Mesodermal cell (in vitro differentiated cells): ENCODE data around the gene RGMA.

Source experiments
- H3K27ac ChIP-seq: 2 replicates; pipeline ENCODE4 v1.7.0; 2013; ENCODE audit warnings: mild to moderate bottlenecking, low read depth, low read length, moderate library complexity; ENCODE audit not compliant: severe bottlenecking
- H3K36me3 ChIP-seq: 2 replicates; pipeline ENCODE4 v1.7.1; 2013; ENCODE audit warnings: mild to moderate bottlenecking, low read length, moderate library complexity; ENCODE audit not compliant: control insufficient read depth, insufficient read depth
- H3K4me1 ChIP-seq: one replicate; pipeline ENCODE4 v1.7.1; 2013; ENCODE audit warnings: mild to moderate bottlenecking, low read length; ENCODE audit not compliant: insufficient read depth, control insufficient read depth, poor library complexity, severe bottlenecking
- H3K4me3 ChIP-seq: 2 replicates; pipeline ENCODE4 v1.7.0; 2013; ENCODE audit warnings: low read length, control low read depth, mild to moderate bottlenecking; ENCODE audit not compliant: insufficient read depth, poor library complexity, severe bottlenecking; ENCODE audit errors: extremely low read depth
- H3K9me3 ChIP-seq: 2 replicates; pipeline ENCODE4 v1.7.1; 2013; ENCODE audit warnings: mild to moderate bottlenecking, low read length, moderate library complexity; ENCODE audit not compliant: control insufficient read depth
- WGBS, 2 experiments: methylation state at CpG; one replicate each; pipeline ENCODE4 v1.1.5; 2013; ENCODE audit warnings: missing lambda C conversion rate in 2 of 2; ENCODE audit not compliant: insufficient coverage in 2 of 2; 5-methylcytosine and 5-hydroxymethylcytosine counted together

Gene RGMA

DNA sequence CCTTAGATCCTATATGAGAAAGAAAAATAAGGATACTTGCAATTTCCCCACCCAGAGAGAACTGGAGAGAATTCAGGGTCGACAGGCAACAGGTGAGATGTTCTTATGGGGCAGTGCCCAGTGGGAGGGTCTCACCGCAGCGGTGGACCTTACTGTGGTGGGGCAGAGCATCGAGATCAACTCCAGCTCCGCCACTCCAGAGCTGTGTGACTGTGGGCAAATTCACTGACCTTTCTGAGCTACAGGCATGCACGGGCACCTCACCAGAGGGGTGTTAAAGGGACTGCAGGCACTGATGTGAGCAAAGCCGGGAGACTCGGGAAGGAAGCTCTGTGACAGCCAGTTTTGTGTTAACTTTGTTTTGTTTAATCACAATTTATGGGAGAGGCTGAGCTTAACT is 30.9 kb downstream of the RGMA start:
- peaks cover 4% of the 10 kb centered on the region for H3K4me1 ChIP-seq
- 85 to 94% methylated on average over 5 to 8 of the region's 8 CpGs for WGBS, 2 experiments
- no peak overlapping the region for H3K4me3 ChIP-seq

DNA sequence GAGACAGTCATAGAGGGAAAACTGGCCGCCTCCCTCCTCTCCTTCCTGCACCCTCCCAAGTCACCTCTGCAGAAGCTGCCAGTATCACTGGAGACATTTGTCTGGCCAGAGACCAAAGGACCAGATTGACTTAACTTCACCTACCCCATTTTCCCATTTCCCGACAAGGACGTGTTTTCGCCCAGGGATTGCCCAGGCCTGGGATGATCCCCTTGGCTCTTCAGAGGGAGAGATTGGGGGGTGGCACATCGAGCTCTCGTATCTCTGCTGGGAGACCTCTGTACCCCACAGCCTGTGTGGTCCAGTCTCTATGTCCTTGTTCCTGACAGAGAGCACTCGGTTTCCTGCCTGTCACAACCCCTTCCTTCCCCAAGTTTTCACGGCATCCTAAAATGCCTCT is 31.4 kb downstream of the RGMA start:
- H3K9me3 ChIP-seq = no peaks in the 10 kb centered on the region
- WGBS, 2 experiments = 89 to 94% methylated on average over 5 to 6 of the region's 8 CpGs
- H3K27ac ChIP-seq = no peak overlapping the region
- no peak overlapping the region for H3K4me3 ChIP-seq
- peaks cover 2% of the 10 kb centered on the region for H3K4me1 ChIP-seq
- no peaks in the 10 kb centered on the region for H3K36me3 ChIP-seq

More for the DNA sequence above, 30.9 kb downstream of the RGMA start:
- H3K9me3 ChIP-seq = no peaks in the 10 kb centered on the region
- H3K36me3 ChIP-seq = no peaks in the 10 kb centered on the region
- no peak overlapping the region for H3K27ac ChIP-seq

DNA sequence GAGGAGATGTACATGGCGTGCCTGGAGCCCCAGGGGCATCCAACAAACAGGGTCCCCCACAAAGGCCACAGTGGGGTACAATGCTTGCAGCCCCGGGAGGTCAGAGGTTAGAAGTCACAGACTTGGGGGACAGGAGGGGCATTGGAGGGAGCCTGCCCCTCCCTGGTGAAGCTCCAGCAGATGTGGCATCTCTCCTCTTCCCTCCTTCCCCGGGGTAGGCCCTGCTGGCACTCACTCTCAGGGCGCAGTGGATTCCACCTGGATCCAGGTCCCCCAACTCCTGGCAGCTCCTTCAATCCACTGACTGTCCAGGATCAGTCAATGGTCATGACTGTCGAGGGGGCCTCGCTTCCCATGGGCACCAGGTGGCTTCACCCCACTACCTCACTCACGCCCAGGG is 32.2 kb downstream of the RGMA start:
- Histone ChIP-seq H3K9me3 (no peaks in the 10 kb centered on the region), H3K36me3 (no peaks in the 10 kb centered on the region), H3K4me3 (no peak overlapping the region), H3K4me1 (no peaks in the 10 kb centered on the region), H3K27ac (no peak overlapping the region)
- WGBS, 2 experiments = 72 to 96% methylated on average over 3 of the region's 7 CpGs

DNA sequence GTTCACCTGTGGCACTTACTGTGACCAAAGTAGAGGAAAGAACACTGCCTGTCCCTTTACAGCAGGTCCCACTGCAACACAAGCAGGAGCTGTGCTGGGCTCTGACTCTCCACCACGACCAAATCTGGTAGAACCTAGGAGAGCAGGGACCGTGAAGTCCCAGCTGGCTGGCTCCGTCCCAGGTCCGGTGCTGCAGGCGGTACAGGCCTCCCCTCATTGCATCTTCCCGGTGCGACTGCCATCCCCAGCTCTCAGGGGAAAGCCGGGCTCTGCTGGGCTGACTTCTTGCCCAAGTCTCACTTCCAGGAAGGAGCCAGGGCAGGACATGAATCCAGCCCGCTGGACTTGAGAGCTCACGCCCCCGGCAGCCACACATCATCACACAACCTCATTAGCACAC is 33.8 kb downstream of the RGMA start:
- H3K36me3 ChIP-seq = no peaks in the 10 kb centered on the region
- no peak overlapping the region for H3K4me3 ChIP-seq
- H3K9me3 ChIP-seq = no peaks in the 10 kb centered on the region
- no peak overlapping the region for H3K27ac ChIP-seq
- 90 to 96% methylated on average over 7 to 11 of the region's 11 CpGs for WGBS, 2 experiments
- H3K4me1 ChIP-seq = no peaks in the 10 kb centered on the region

DNA sequence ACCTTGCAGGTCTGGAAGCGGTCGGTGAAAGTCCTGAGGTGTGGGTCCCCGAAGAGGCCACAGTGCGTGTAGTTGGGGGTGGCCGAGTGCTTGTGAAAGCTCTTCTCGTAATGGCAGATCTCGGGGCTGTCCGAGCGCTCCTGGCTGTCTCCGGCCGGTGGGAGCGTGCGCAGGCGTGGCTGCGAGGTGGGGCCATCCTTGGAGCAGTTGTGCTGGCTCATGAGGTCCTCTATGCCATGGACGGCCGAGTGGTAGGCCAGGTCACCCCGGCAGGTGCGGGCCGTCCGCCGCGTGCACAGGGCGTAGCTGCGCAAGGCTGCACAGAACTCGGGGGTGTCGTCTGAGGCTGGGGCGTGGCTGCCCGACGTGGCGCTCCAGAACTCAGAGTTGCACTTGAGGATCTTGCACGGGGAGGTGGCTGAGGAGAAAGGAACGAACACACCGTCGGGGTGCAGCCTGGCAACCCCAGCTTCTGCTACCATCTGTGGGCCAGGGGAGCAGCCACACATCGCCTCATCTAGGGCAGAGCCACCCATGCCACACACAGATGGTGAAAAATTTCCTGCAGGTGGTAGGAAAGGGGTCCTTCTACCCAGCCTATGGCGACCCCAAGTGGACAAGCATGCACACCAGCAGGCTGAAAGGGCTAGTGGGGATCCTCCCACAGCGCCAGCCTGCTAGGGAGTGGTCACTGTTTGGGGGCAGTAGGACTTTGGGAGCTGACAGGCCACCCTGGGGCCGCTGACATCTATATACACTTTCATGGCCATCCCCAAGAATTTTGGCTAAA is 36.7 kb downstream of the RGMA start:
- no peak overlapping the region for H3K4me3 ChIP-seq
- no peaks in the 10 kb centered on the region for H3K4me1 ChIP-seq
- H3K27ac ChIP-seq = no peak overlapping the region
- WGBS, 2 experiments = 95 to 96% methylated on average over 34 to 38 of the region's 39 CpGs
- no peaks in the 10 kb centered on the region for H3K36me3 ChIP-seq
- H3K9me3 ChIP-seq = no peaks in the 10 kb centered on the region

DNA sequence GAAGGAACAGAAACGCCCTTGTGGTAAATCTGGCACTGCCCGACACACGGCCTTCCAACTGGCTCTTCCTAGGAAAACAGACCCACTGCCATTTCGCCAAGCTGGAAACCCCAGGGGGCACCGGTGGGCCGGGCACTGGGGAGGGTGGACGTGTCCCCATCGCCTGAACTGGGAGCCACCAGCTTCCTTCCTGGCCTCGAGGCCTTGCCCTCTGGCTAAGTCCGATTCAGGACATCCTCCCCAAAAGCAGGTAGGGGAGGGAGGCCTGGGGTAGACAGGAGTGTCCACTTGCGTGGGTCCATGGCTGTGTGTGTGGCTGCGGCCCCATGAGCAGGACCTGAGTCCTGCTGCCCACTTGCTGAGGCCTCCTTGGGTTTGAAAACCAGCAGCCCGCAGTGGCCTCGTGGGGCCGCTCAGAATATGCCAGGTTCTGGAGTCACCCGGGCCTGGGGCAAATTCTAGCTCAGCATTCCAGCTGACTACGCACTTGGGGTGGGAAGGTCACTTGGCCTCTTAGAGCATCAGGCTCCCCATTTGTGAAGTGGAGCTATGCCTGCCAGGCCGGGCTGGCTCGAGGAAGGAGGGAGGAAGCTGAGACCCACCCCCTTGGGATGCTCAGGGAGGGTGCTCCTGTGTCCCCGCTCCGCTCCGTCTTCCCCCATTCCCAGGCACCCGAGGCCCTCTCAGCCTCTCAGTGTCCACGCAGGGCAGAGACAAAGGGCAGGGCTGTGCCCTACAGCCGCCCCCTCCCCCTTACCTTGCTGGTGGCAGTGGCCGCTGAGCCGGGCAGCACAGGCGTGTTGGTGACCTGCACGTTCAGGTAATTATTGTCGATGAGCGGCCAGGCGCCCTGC is 37.5 kb downstream of the RGMA start:
- Histone ChIP-seq H3K4me1 (no peaks in the 10 kb centered on the region), H3K27ac (no peak overlapping the region), H3K9me3 (no peaks in the 10 kb centered on the region), H3K4me3 (no peak overlapping the region), H3K36me3 (no peaks in the 10 kb centered on the region)
- 93 to 96% methylated on average over 23 to 27 of the region's 32 CpGs for WGBS, 2 experiments

DNA sequence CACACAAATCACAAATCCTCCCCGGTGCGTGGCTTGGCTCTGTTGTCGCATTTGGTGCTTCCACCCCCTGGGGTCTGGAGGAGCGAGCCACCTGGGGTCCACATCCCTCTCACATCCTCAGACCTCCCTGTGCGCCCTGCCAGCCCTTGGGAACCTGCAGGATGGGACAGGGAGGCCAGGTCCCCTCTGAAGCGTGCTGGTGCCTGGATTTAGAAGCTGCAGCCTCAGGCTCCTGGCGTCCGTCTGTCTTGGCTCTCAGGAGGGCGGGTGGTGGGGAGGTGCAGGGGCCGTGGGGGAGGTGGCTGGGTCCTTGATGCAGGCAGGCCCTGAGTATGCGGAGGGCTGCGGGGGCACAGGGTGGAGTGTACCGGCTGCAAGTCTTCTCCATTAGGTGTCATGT is 38.4 kb downstream of the RGMA start:
- WGBS, 2 experiments = 91% methylated on average over 10 to 13 of the region's 13 CpGs
- no peak overlapping the region for H3K27ac ChIP-seq
- no peaks in the 10 kb centered on the region for H3K36me3 ChIP-seq

DNA sequence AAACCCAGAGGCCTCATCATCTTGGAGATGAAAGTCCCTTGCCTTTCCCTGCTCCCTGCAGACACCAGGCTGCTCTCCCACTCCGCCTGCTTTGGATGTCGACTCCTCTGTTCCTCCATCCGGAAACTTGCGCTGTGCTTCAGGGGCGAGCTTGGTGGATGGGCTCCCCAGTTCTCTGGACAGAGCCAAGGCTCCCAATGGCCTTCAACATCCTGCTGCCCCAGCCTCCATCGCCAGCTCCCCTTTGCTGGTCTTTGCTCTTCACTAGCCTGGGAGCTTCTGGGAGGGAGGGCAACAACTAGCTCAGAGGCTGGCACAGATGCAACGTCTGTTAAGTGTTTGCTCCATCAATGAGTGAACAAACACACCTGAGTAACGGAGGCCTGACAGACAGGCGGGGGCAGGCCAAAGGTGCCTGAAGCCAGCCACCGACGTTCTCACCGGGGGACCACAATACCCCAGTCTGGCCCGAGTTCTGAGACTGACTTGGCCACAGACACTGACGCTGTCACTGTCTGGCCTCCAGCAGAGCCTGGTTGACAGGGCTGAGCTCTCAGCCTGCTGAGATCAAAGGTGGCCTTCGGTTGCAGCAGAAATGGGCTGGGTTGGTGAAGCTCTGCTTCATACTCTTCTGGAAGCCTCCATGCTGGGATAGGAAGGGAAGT is 39.0 kb downstream of the RGMA start:
- Histone ChIP-seq H3K9me3 (no peaks in the 10 kb centered on the region), H3K27ac (no peak overlapping the region), H3K4me3 (no peak overlapping the region), H3K4me1 (no peaks in the 10 kb centered on the region), H3K36me3 (peaks cover under 1% of the 10 kb centered on the region)
- 76 to 89% methylated on average over 13 of the region's 15 CpGs for WGBS, 2 experiments

More for the DNA sequence above, 38.4 kb downstream of the RGMA start:
- H3K4me1 ChIP-seq = no peaks in the 10 kb centered on the region
- no peak overlapping the region for H3K4me3 ChIP-seq
- H3K9me3 ChIP-seq = no peaks in the 10 kb centered on the region

DNA sequence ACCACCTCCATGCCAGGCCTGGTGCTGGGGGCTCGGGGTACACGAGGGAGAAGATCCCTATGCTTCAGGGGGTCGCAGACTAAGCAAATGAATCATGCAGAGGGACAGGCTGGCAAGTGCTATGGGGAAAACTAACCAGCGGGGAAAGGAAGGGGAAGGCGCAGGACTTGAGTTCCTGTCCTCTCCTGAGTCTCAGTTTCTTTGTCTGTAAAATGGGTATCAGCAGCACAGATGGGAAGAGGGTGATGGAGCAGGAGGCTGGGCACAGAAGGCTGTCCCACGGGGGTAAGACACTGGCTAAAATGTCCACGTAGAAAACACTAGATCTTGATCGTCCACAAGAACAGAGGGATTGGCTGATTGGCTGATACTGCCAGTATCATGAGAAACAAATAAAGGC is 39.8 kb downstream of the RGMA start:
- Histone ChIP-seq H3K4me1 (no peaks in the 10 kb centered on the region), H3K9me3 (no peaks in the 10 kb centered on the region), H3K36me3 (peaks cover 4% of the 10 kb centered on the region), H3K27ac (no peak overlapping the region), H3K4me3 (no peak overlapping the region)
- WGBS, 2 experiments = 82 to 95% methylated on average over 5 to 8 of the region's 8 CpGs

DNA sequence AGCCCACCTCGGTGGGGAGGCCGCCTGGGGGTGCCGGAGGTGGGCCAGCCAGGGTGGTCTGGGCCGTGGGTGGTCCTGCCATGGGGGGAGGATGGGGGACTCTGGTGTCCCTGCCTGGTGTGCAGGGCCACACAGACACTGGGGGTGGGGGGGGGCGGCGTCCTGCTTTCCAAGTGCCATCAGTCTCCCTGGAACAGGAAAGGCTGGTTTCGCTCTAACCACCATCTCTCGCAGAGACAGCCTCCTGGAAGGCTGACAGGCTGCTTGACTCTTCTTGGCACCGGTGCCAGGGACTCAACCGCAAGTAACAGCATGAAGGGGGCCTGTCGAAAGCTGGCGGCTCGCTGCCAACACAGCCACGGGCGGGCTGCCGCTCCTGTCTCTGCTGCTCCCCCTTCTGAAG is 40.3 kb downstream of the RGMA start:
- Histone ChIP-seq H3K9me3 (no peaks in the 10 kb centered on the region), H3K36me3 (peaks cover 4% of the 10 kb centered on the region), H3K27ac (no peak overlapping the region), H3K4me1 (no peaks in the 10 kb centered on the region), H3K4me3 (no peak overlapping the region)
- 95 to 97% methylated on average over 12 to 13 of the region's 16 CpGs for WGBS, 2 experiments
